HCT116 (cell line): ENCODE results near the gene DDX50.

Source experiments
- ATF3 ChIP-seq: IDR thresholded peaks from 2 replicates; pipeline ENCODE4 v1.6.1; 2012
- EZH2 ChIP-seq: fragments of 200-600 bp; sonication (generic); IDR thresholded peaks from 2 replicates; pipeline ENCODE4 v1.6.1; 2017; ENCODE audit warnings: antibody characterized with exemption, mixed run types
- EZH2phosphoT487 ChIP-seq: fragments of 200-600 bp; IDR thresholded peaks from 2 replicates; pipeline ENCODE4 v1.6.1; 2018; ENCODE audit warnings: antibody characterized with exemption, borderline replicate concordance
- POLR2AphosphoS5 ChIP-seq: IDR thresholded peaks from 2 replicates; pipeline ENCODE4 v1.6.1; 2011; ENCODE audit warnings: mild to moderate bottlenecking, low read depth, low read length, moderate library complexity
- RAD21 ChIP-seq: IDR thresholded peaks from 2 replicates; pipeline ENCODE4 v1.6.1; 2012; ENCODE audit warnings: low read depth, mild to moderate bottlenecking
- SIN3A ChIP-seq: IDR thresholded peaks from 2 replicates; pipeline ENCODE4 v1.6.1; 2012; ENCODE audit warnings: low read depth
- SP1 ChIP-seq: IDR thresholded peaks from 2 replicates; pipeline ENCODE4 v1.6.1; 2012; ENCODE audit warnings: low read depth
- TCF7L2 ChIP-seq: IDR thresholded peaks from 2 replicates; pipeline ENCODE4 v1.7.0; 2011; ENCODE audit warnings: borderline replicate concordance, inconsistent platforms; ENCODE audit not compliant: insufficient read depth, insufficient read length; ENCODE audit errors: extremely low read depth
- YY1 ChIP-seq: IDR thresholded peaks from 2 replicates; pipeline ENCODE4 v1.6.1; 2011; ENCODE audit warnings: low read length, low read depth, moderate library complexity, mild to moderate bottlenecking; ENCODE audit not compliant: insufficient replicate concordance; ENCODE audit errors: extremely low read depth
- ZBTB33 ChIP-seq: IDR thresholded peaks from 2 replicates; pipeline ENCODE4 v1.6.1; 2011; ENCODE audit warnings: mild to moderate bottlenecking, low read length, moderate library complexity; ENCODE audit not compliant: insufficient replicate concordance; ENCODE audit errors: extremely low read depth
- ZNF274 ChIP-seq: fragments of 200-500 bp; sonication (Bioruptor generic); IDR thresholded peaks from 2 replicates; pipeline ENCODE4 v1.6.1; 2014; ENCODE audit warnings: mild to moderate bottlenecking, low read depth, low read length, inconsistent platforms
- TF ChIP-seq, protein P1 (sequence below), 3 experiments: fragments of 200-600 bp in 1 of 3; sonication (generic) in 1 of 3; IDR thresholded peaks in 2 of 3; conservative IDR thresholded peaks in 1 of 3; 2 replicates each; pipeline ENCODE4 v1.5.1; 2012 to 2017; ENCODE audit warnings: low read depth in 2 of 3, low read length in 2 of 3, antibody characterized with exemption in 1 of 3, borderline replicate concordance in 1 of 3, control low read depth in 1 of 3, mild to moderate bottlenecking in 1 of 3, mixed read lengths in 1 of 3, mixed run types in 1 of 3, moderate library complexity in 1 of 3; ENCODE audit not compliant: insufficient read depth in 1 of 3

GRCh38 chr10:68864611-68865010 is 36.5 kb upstream of the DDX50 start:
- no peak for TF ChIP-seq YY1
- TF ChIP-seq, protein P1, sequence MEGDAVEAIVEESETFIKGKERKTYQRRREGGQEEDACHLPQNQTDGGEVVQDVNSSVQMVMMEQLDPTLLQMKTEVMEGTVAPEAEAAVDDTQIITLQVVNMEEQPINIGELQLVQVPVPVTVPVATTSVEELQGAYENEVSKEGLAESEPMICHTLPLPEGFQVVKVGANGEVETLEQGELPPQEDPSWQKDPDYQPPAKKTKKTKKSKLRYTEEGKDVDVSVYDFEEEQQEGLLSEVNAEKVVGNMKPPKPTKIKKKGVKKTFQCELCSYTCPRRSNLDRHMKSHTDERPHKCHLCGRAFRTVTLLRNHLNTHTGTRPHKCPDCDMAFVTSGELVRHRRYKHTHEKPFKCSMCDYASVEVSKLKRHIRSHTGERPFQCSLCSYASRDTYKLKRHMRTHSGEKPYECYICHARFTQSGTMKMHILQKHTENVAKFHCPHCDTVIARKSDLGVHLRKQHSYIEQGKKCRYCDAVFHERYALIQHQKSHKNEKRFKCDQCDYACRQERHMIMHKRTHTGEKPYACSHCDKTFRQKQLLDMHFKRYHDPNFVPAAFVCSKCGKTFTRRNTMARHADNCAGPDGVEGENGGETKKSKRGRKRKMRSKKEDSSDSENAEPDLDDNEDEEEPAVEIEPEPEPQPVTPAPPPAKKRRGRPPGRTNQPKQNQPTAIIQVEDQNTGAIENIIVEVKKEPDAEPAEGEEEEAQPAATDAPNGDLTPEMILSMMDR (IDR thresholded peaks at IDR 0.05 in 2 of 3, conservative IDR thresholded peaks at IDR 0.05 in 1 of 3; ENCODE audit: borderline replicate concordance in 1 of 3, insufficient read depth in 1 of 3, low read depth in 2 of 3, low read length in 2 of 3) = no peak
- no peak for TF ChIP-seq EZH2
- TF ChIP-seq TCF7L2 = no peak
- TF ChIP-seq SP1 = no peak
- TF ChIP-seq POLR2AphosphoS5 = no peak
- TF ChIP-seq RAD21 = no peak
- TF ChIP-seq ZBTB33 = no peak
- TF ChIP-seq ATF3 = no peak
- no peak for TF ChIP-seq EZH2phosphoT487
- TF ChIP-seq ZNF274 = no peak
- no peak for TF ChIP-seq SIN3A
